Liver (tissue), 9 donors: ENCODE results near the gene HLCS. TPM values are rescaled to one million over a fixed set of nuclear protein-coding genes. Genes with fewer than 3 reads are reported as not detected.

Experiments
- DNase-seq: peaks from one replicate; pipeline ENCODE4 v3.0.0-alpha.2; 2017; ENCODE audit warnings: low spot score
- H3K27ac ChIP-seq, 2 donors: one replicate each; pipeline ENCODE4 v1.7.0; 2013; ENCODE audit warnings: inconsistent platforms in 2 of 2, low read length in 2 of 2, control low read depth in 1 of 2, low read depth in 1 of 2, mild to moderate bottlenecking in 1 of 2
- H3K27me3 ChIP-seq, 4 donors: one replicate each; pipeline versions ENCODE4 v1.6.1 to v1.7.0; 2013; ENCODE audit warnings: low read length in 3 of 4, inconsistent platforms in 1 of 4, mild to moderate bottlenecking in 1 of 4, moderate library complexity in 1 of 4; ENCODE audit not compliant: control insufficient read depth in 4 of 4, insufficient read depth in 4 of 4
- H3K36me3 ChIP-seq, 4 donors: one replicate each; pipeline versions ENCODE4 v1.6.1 to v1.7.0; 2013; ENCODE audit warnings: low read length in 3 of 4, mild to moderate bottlenecking in 3 of 4, low read depth in 1 of 4, moderate library complexity in 1 of 4; ENCODE audit not compliant: control insufficient read depth in 4 of 4, insufficient read depth in 3 of 4
- H3K4me1 ChIP-seq, 4 donors: one replicate each; pipeline versions ENCODE4 v1.6.1 to v1.7.0; 2013; ENCODE audit warnings: low read length in 3 of 4, mild to moderate bottlenecking in 3 of 4, moderate library complexity in 1 of 4; ENCODE audit not compliant: control insufficient read depth in 4 of 4, insufficient read depth in 4 of 4
- H3K4me3 ChIP-seq, 3 donors: one replicate each; pipeline versions ENCODE4 v1.6.1 to v1.7.0; 2013; ENCODE audit warnings: low read length in 3 of 3, control low read depth in 1 of 3, low read depth in 1 of 3, mild to moderate bottlenecking in 1 of 3
- H3K9ac ChIP-seq, 2 donors: one replicate each; pipeline ENCODE4 v1.7.0; 2013; ENCODE audit warnings: low read length in 2 of 2, mild to moderate bottlenecking in 2 of 2, moderate library complexity in 2 of 2, control low read depth in 1 of 2, low read depth in 1 of 2
- H3K9me3 ChIP-seq, 4 donors: one replicate each; pipeline versions ENCODE4 v1.6.1 to v1.7.0; 2013; ENCODE audit warnings: low read length in 3 of 4; ENCODE audit not compliant: control insufficient read depth in 4 of 4
- FOXA1 ChIP-seq: IDR thresholded peaks from 2 replicates; pipeline ENCODE4 v1.6.1; 2016; ENCODE audit warnings: antibody characterized with exemption
- FOXA2 ChIP-seq: IDR thresholded peaks from 2 replicates; pipeline ENCODE4 v1.6.1; 2016; ENCODE audit warnings: antibody characterized with exemption
- GABPA ChIP-seq, 2 donors: IDR thresholded peaks in 1 of 2; conservative IDR thresholded peaks in 1 of 2; 2 replicates each; pipeline ENCODE4 v1.6.1; 2016; ENCODE audit warnings: antibody characterized with exemption in 2 of 2, mild to moderate bottlenecking in 1 of 2, moderate library complexity in 1 of 2
- HNF4A ChIP-seq, 2 donors: conservative IDR thresholded peaks; 2 replicates each; pipeline ENCODE4 v1.6.1; 2016; ENCODE audit warnings: antibody characterized with exemption in 2 of 2, mild to moderate bottlenecking in 2 of 2
- HNF4G ChIP-seq: IDR thresholded peaks from 2 replicates; pipeline ENCODE4 v1.6.1; 2016; ENCODE audit warnings: antibody characterized with exemption
- JUND ChIP-seq, 2 donors: IDR thresholded peaks; 2 replicates each; pipeline ENCODE4 v1.6.1; 2016; ENCODE audit warnings: antibody characterized with exemption in 2 of 2
- NR2F2 ChIP-seq: IDR thresholded peaks from 2 replicates; pipeline ENCODE4 v1.6.1; 2016; ENCODE audit warnings: antibody characterized with exemption
- RAD21 ChIP-seq, 2 donors: IDR thresholded peaks; 2 replicates each; pipeline ENCODE4 v1.6.1; 2016; ENCODE audit warnings: antibody characterized with exemption in 2 of 2, mild to moderate bottlenecking in 2 of 2
- RXRA ChIP-seq, 2 donors: IDR thresholded peaks; 2 replicates each; pipeline ENCODE4 v1.6.1; 2017 to 2018; ENCODE audit warnings: antibody characterized with exemption in 2 of 2, mild to moderate bottlenecking in 1 of 2
- TAF1 ChIP-seq: conservative IDR thresholded peaks from 2 replicates; pipeline ENCODE4 v1.6.1; 2016; ENCODE audit warnings: antibody characterized with exemption, mild to moderate bottlenecking
- YY1 ChIP-seq: IDR thresholded peaks from 2 replicates; pipeline ENCODE4 v1.6.1; 2016; ENCODE audit warnings: antibody characterized with exemption, mild to moderate bottlenecking
- WGBS: extraction: QIAGEN DNeasy Blood & Tissue Kit; methylation state at CpG from one replicate; pipeline ENCODE4 v1.1.7; 2013; 5-methylcytosine and 5-hydroxymethylcytosine counted together
- polyA plus RNA-seq, 2 donors: library from polyadenylated mRNA; stranded (reverse) in 1 of 2; unstranded in 1 of 2; fragments of 200-250 nt in 1 of 2; fragments of >200 nt in 1 of 2; fragmentation: Nextera tagmentation in 1 of 2; extraction: Ambion mirVana in 1 of 2; gene quantifications; one replicate each; pipeline versions ENCODE4 v1.2.1 to v1.2.3, GENCODE V29; 2013 to 2015
- total RNA-seq, 2 donors: library from RNA; depleted of rRNA; stranded (reverse); fragments of >200 nt; gene quantifications; one replicate each; pipeline ENCODE4 v1.2.3, GENCODE V29; 2014
- TF ChIP-seq, protein P1 (sequence below): IDR thresholded peaks from 2 replicates; pipeline ENCODE4 v1.6.1; 2016; ENCODE audit warnings: antibody characterized with exemption
- TF ChIP-seq, protein P2 (sequence below): IDR thresholded peaks from 2 replicates; pipeline ENCODE4 v1.6.1; 2016; ENCODE audit warnings: antibody characterized with exemption
- TF ChIP-seq, protein P3 (sequence below): IDR thresholded peaks from 2 replicates; pipeline ENCODE4 v1.6.1; 2016; ENCODE audit warnings: antibody characterized with exemption, mild to moderate bottlenecking
- donor health status: healthy.
- donor health status: healthy.
- donor health status: healthy.
- donor health status: healthy.
- donor health status: healthy.

Gene HLCS
- total and polyA plus RNA-seq, 4 donors: 6.6 to 22.5 (median 8.3) TPM

DNA sequence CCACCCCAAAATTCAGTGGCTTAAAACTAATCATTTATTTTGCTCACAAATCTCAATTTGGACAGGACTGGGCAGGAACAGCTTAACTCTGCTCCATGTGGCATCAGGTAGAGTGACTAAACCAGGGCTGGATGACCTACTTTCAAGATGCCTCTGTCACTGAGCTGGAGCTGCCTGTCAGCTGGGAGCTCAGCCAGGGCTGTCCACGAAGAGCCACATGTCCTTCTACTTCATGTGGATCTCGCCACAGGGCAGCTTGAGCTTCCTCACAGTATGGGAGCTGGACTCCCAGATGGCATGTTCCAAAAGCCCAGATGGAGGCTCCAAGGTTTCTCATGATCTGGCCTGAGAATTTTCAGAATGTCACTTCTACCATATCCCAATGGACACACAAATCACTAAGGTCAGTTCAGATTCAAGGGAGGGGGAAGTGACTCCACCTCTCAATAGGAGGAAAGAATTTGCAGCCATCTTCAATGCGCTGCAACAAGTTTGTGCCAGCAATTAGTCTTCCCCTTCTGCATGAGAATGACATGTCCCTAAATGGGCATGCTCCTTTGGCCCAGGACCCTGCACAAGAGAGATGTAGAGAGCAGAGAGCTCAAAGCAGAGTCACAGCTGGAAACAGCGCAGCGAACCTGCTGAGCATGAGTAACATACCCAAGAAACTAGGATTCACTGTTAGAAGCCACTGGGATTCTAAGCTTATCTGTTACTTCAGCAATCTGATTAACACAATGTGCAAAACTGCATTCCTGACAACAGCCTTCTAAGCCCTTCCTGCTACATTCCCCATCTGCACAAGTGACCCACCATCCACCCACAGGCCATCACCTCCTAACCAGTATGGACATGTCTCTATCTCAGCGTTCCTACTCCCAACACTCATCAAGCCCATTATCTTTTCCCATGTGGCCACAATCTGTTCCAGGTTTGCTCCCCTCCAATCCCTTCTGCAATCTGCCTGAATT lies 17.0 kb downstream of the HLCS start (continued):
- no peak for TF ChIP-seq RAD21 (IDR thresholded peaks at IDR 0.05)
- TF ChIP-seq YY1: no peak
- TF ChIP-seq RXRA (IDR thresholded peaks at IDR 0.05): no peak
- TF ChIP-seq GABPA (IDR thresholded peaks at IDR 0.05 in 1 of 2, conservative IDR thresholded peaks at IDR 0.05 in 1 of 2): no peak
- no peak for TF ChIP-seq TAF1

DNA sequence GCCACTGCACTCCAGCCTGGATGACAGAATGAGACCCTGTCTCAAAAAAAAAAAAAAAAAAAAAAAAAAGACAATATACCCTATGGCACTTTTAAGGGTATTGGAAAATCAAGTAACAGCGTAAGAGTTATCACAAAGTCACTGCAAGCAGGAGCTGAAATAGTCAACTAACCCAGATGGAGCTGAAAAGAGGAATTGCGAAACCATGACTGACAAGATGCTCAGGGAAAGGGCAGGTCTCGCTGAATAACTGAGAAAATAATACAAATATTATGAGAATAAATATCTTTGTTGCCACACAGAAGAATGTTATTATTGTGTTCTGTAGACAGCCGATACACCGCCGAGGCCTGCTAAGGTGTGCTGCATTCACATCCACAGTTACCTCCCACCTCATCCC lies 17.8 kb downstream of the HLCS start:
- no peak overlapping the region for H3K9ac ChIP-seq
- H3K36me3 ChIP-seq: peaks cover 6 to 20% (median 10%) of the 10 kb centered on the region in 4 donors
- WGBS: 97% methylated on average over 6 of the region's 6 CpGs
- TF ChIP-seq, protein P1, sequence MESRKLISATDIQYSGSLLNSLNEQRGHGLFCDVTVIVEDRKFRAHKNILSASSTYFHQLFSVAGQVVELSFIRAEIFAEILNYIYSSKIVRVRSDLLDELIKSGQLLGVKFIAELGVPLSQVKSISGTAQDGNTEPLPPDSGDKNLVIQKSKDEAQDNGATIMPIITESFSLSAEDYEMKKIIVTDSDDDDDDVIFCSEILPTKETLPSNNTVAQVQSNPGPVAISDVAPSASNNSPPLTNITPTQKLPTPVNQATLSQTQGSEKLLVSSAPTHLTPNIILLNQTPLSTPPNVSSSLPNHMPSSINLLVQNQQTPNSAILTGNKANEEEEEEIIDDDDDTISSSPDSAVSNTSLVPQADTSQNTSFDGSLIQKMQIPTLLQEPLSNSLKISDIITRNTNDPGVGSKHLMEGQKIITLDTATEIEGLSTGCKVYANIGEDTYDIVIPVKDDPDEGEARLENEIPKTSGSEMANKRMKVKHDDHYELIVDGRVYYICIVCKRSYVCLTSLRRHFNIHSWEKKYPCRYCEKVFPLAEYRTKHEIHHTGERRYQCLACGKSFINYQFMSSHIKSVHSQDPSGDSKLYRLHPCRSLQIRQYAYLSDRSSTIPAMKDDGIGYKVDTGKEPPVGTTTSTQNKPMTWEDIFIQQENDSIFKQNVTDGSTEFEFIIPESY: no peak
- TF ChIP-seq GABPA (IDR thresholded peaks at IDR 0.05 in 1 of 2, conservative IDR thresholded peaks at IDR 0.05 in 1 of 2): no peak
- no peak for TF ChIP-seq RAD21 (IDR thresholded peaks at IDR 0.05)
- no peak for TF ChIP-seq NR2F2
- TF ChIP-seq, protein P2, sequence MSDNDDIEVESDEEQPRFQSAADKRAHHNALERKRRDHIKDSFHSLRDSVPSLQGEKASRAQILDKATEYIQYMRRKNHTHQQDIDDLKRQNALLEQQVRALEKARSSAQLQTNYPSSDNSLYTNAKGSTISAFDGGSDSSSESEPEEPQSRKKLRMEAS: no peak
- no peak for TF ChIP-seq RXRA (IDR thresholded peaks at IDR 0.05)
- no peak for TF ChIP-seq YY1
- no peak for TF ChIP-seq HNF4G
- TF ChIP-seq FOXA1: no peak
- no peak for TF ChIP-seq JUND (IDR thresholded peaks at IDR 0.05)
- TF ChIP-seq, protein P3, sequence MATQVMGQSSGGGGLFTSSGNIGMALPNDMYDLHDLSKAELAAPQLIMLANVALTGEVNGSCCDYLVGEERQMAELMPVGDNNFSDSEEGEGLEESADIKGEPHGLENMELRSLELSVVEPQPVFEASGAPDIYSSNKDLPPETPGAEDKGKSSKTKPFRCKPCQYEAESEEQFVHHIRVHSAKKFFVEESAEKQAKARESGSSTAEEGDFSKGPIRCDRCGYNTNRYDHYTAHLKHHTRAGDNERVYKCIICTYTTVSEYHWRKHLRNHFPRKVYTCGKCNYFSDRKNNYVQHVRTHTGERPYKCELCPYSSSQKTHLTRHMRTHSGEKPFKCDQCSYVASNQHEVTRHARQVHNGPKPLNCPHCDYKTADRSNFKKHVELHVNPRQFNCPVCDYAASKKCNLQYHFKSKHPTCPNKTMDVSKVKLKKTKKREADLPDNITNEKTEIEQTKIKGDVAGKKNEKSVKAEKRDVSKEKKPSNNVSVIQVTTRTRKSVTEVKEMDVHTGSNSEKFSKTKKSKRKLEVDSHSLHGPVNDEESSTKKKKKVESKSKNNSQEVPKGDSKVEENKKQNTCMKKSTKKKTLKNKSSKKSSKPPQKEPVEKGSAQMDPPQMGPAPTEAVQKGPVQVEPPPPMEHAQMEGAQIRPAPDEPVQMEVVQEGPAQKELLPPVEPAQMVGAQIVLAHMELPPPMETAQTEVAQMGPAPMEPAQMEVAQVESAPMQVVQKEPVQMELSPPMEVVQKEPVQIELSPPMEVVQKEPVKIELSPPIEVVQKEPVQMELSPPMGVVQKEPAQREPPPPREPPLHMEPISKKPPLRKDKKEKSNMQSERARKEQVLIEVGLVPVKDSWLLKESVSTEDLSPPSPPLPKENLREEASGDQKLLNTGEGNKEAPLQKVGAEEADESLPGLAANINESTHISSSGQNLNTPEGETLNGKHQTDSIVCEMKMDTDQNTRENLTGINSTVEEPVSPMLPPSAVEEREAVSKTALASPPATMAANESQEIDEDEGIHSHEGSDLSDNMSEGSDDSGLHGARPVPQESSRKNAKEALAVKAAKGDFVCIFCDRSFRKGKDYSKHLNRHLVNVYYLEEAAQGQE: no peak
- TF ChIP-seq FOXA2: no peak
- H3K27ac ChIP-seq: no peak overlapping the region
- H3K4me1 ChIP-seq: no peaks in the 10 kb centered on the region
- no peaks in the 10 kb centered on the region for H3K27me3 ChIP-seq
- no peak overlapping the region for H3K4me3 ChIP-seq
- no peak for DNase-seq
- H3K9me3 ChIP-seq: peaks cover 0 to 6% (median 3%) of the 10 kb centered on the region in 4 donors

DNA sequence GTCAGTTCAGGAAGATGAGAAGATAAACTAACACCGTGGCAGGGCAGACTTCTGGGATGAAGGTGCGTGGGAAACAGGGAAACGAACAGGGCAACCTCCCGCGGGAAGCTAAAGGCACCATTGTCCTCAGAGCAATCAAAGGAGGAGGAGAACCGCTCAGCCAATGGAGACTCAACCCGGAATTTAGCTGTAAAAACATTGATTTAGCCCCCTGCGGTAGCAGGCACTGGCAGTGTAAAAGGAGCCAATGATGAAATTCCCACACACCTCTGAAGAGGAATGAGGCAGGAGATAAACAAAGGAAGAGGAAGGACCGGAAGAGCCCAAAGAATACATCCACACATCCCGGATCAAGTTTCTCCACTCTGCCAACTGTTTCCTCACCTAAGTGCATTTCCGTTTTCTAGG lies 19.5 kb downstream of the HLCS start:
- Histone ChIP-seq H3K9ac (no peak overlapping the region), H3K9me3 (peaks cover 0 to 6% (median 3%) of the 10 kb centered on the region in 4 donors), H3K27me3 (no peaks in the 10 kb centered on the region), H3K27ac (no peak overlapping the region), H3K36me3 (peaks cover 6 to 20% (median 10%) of the 10 kb centered on the region in 4 donors), H3K4me1 (no peaks in the 10 kb centered on the region), H3K4me3 (no peak overlapping the region)
- TF ChIP-seq, protein P2: no peak
- TF ChIP-seq TAF1: no peak
- TF ChIP-seq HNF4A (conservative IDR thresholded peaks at IDR 0.05): no peak
- no peak for TF ChIP-seq GABPA (IDR thresholded peaks at IDR 0.05 in 1 of 2, conservative IDR thresholded peaks at IDR 0.05 in 1 of 2)
- TF ChIP-seq NR2F2: no peak
- no peak for DNase-seq
- WGBS: 80% methylated on average over 11 of the region's 11 CpGs
